ENCODE data around the gene LMO7.

DNA sequence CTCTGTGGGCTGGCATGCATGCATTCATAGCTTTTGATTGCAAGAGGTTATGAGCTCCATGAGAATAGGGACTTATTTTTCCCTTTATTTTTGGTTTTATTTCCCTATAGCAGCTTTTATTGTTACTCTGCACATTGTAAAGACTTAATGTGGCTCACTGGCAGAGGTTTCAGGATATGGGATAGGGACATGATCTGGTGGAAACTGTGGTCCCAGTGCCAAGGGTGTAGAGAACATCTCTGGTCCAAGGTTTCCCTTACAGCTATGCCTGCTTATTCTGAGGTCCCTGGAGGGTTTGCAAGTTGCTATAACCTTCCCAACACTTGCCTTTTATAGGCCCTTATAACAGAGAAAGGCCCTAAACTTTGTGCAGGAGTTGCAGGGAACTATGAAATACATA lies 33.6 kb downstream of the LMO7 start:
- no peak for TF ChIP-seq POLR2A (IDR thresholded peaks at IDR 0.05)
- no peak for TF ChIP-seq POLR2AphosphoS5 (IDR thresholded peaks at IDR 0.05)
- TF ChIP-seq, protein P1, sequence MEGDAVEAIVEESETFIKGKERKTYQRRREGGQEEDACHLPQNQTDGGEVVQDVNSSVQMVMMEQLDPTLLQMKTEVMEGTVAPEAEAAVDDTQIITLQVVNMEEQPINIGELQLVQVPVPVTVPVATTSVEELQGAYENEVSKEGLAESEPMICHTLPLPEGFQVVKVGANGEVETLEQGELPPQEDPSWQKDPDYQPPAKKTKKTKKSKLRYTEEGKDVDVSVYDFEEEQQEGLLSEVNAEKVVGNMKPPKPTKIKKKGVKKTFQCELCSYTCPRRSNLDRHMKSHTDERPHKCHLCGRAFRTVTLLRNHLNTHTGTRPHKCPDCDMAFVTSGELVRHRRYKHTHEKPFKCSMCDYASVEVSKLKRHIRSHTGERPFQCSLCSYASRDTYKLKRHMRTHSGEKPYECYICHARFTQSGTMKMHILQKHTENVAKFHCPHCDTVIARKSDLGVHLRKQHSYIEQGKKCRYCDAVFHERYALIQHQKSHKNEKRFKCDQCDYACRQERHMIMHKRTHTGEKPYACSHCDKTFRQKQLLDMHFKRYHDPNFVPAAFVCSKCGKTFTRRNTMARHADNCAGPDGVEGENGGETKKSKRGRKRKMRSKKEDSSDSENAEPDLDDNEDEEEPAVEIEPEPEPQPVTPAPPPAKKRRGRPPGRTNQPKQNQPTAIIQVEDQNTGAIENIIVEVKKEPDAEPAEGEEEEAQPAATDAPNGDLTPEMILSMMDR (IDR thresholded peaks at IDR 0.05), result no peak
- TF ChIP-seq EP300 (IDR thresholded peaks at IDR 0.05), result no peak
